GM21619 (cell line): ENCODE data around the gene CFP.

Experiments used
- ATAC-seq: cut with Tn5 transposase; IDR thresholded peaks from one replicate; pipeline ENCODE4 v1.9.1; 2021; ENCODE audit not compliant: unreplicated experiment

CFP gene

GRCh38 chrX:47576021-47576898 is 53.5 kb downstream of the CFP start:
- ATAC-seq = no peak

GRCh38 chrX:47574547-47575301 is 55.0 kb downstream of the CFP start:
- no peak for ATAC-seq

- ATAC-seq = no peak
Observed at GRCh38 chrX:47574076-47574546, 55.6 kb downstream of the CFP start.

- ATAC-seq = no peak
Observed at GRCh38 chrX:47573341-47574075, 56.2 kb downstream of the CFP start.
